ENCODE results near the gene MFSD8.

DNA sequence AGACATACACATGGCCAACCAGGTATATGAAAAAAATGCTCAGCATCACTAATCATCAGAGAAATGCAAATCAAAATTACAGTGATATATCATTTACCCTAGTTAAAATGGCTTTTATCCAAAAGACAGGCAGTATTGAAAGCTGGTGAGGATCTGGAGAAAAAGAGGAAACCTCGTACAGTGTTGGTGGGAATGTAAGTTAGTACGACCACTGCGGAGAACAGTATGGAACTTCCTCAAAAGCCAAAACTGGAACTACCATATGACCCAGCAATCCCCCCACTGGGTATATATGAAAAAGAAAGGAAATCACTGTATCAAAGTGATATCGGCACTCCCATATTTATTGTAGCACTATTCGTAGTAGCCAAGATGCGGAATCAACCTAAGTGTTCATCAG lies 23.7 kb upstream of the MFSD8 start:
- TF ChIP-seq, protein P1, sequence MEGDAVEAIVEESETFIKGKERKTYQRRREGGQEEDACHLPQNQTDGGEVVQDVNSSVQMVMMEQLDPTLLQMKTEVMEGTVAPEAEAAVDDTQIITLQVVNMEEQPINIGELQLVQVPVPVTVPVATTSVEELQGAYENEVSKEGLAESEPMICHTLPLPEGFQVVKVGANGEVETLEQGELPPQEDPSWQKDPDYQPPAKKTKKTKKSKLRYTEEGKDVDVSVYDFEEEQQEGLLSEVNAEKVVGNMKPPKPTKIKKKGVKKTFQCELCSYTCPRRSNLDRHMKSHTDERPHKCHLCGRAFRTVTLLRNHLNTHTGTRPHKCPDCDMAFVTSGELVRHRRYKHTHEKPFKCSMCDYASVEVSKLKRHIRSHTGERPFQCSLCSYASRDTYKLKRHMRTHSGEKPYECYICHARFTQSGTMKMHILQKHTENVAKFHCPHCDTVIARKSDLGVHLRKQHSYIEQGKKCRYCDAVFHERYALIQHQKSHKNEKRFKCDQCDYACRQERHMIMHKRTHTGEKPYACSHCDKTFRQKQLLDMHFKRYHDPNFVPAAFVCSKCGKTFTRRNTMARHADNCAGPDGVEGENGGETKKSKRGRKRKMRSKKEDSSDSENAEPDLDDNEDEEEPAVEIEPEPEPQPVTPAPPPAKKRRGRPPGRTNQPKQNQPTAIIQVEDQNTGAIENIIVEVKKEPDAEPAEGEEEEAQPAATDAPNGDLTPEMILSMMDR (IDR thresholded peaks at IDR 0.05; ENCODE audit: low read depth, low read length) = no peak
- TF ChIP-seq MYC (IDR thresholded peaks at IDR 0.05; ENCODE audit: low read depth, low read length) = no peak
- TF ChIP-seq, protein P2, sequence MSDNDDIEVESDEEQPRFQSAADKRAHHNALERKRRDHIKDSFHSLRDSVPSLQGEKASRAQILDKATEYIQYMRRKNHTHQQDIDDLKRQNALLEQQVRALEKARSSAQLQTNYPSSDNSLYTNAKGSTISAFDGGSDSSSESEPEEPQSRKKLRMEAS (IDR thresholded peaks at IDR 0.05; ENCODE audit: low read depth, low read length) = no peak
